Measurements from ENCODE around the gene CACNA1S.

- TF ChIP-seq CTCF (IDR thresholded peaks at IDR 0.05; ENCODE audit: low read depth, low read length), result no peak
- no peak for TF ChIP-seq MYC (IDR thresholded peaks at IDR 0.05; ENCODE audit: low read depth, low read length)
- TF ChIP-seq POLR2A (IDR thresholded peaks at IDR 0.05; ENCODE audit: extremely low read depth, insufficient read length), result no peak
Measured at GRCh38 chr1:201111156-201111555, 1.1 kb downstream of the CACNA1S start.

Measured in NB4 (cell line).